Liver (tissue), 9 donors: Measurements from ENCODE around the gene HEPACAM. TPM values are rescaled to one million over a fixed set of nuclear protein-coding genes. Genes with fewer than 3 reads are reported as not detected.

Source experiments
- DNase-seq: peaks from one replicate; pipeline ENCODE4 v3.0.0-alpha.2; 2017; ENCODE audit warnings: low spot score
- H3K27ac ChIP-seq, 2 donors: one replicate each; pipeline ENCODE4 v1.7.0; 2013; ENCODE audit warnings: inconsistent platforms in 2 of 2, low read length in 2 of 2, control low read depth in 1 of 2, low read depth in 1 of 2, mild to moderate bottlenecking in 1 of 2
- H3K27me3 ChIP-seq, 4 donors: one replicate each; pipeline versions ENCODE4 v1.6.1 to v1.7.0; 2013; ENCODE audit warnings: low read length in 3 of 4, inconsistent platforms in 1 of 4, mild to moderate bottlenecking in 1 of 4, moderate library complexity in 1 of 4; ENCODE audit not compliant: control insufficient read depth in 4 of 4, insufficient read depth in 4 of 4
- H3K36me3 ChIP-seq, 4 donors: one replicate each; pipeline versions ENCODE4 v1.6.1 to v1.7.0; 2013; ENCODE audit warnings: low read length in 3 of 4, mild to moderate bottlenecking in 3 of 4, low read depth in 1 of 4, moderate library complexity in 1 of 4; ENCODE audit not compliant: control insufficient read depth in 4 of 4, insufficient read depth in 3 of 4
- H3K4me1 ChIP-seq, 4 donors: one replicate each; pipeline versions ENCODE4 v1.6.1 to v1.7.0; 2013; ENCODE audit warnings: low read length in 3 of 4, mild to moderate bottlenecking in 3 of 4, moderate library complexity in 1 of 4; ENCODE audit not compliant: control insufficient read depth in 4 of 4, insufficient read depth in 4 of 4
- H3K4me3 ChIP-seq, 3 donors: one replicate each; pipeline versions ENCODE4 v1.6.1 to v1.7.0; 2013; ENCODE audit warnings: low read length in 3 of 3, control low read depth in 1 of 3, low read depth in 1 of 3, mild to moderate bottlenecking in 1 of 3
- H3K9ac ChIP-seq, 2 donors: one replicate each; pipeline ENCODE4 v1.7.0; 2013; ENCODE audit warnings: low read length in 2 of 2, mild to moderate bottlenecking in 2 of 2, moderate library complexity in 2 of 2, control low read depth in 1 of 2, low read depth in 1 of 2
- H3K9me3 ChIP-seq, 4 donors: one replicate each; pipeline versions ENCODE4 v1.6.1 to v1.7.0; 2013; ENCODE audit warnings: low read length in 3 of 4; ENCODE audit not compliant: control insufficient read depth in 4 of 4
- EGR1 ChIP-seq, 2 donors: IDR thresholded peaks; 2 replicates each; pipeline ENCODE4 v1.6.1; 2016 to 2018; ENCODE audit warnings: antibody characterized with exemption in 2 of 2, low read depth in 2 of 2
- FOXA1 ChIP-seq: IDR thresholded peaks from 2 replicates; pipeline ENCODE4 v1.6.1; 2016; ENCODE audit warnings: antibody characterized with exemption
- FOXA2 ChIP-seq: IDR thresholded peaks from 2 replicates; pipeline ENCODE4 v1.6.1; 2016; ENCODE audit warnings: antibody characterized with exemption
- GABPA ChIP-seq, 2 donors: IDR thresholded peaks in 1 of 2; conservative IDR thresholded peaks in 1 of 2; 2 replicates each; pipeline ENCODE4 v1.6.1; 2016; ENCODE audit warnings: antibody characterized with exemption in 2 of 2, mild to moderate bottlenecking in 1 of 2, moderate library complexity in 1 of 2
- HNF4A ChIP-seq, 2 donors: conservative IDR thresholded peaks; 2 replicates each; pipeline ENCODE4 v1.6.1; 2016; ENCODE audit warnings: antibody characterized with exemption in 2 of 2, mild to moderate bottlenecking in 2 of 2
- HNF4G ChIP-seq: IDR thresholded peaks from 2 replicates; pipeline ENCODE4 v1.6.1; 2016; ENCODE audit warnings: antibody characterized with exemption
- JUND ChIP-seq, 2 donors: IDR thresholded peaks; 2 replicates each; pipeline ENCODE4 v1.6.1; 2016; ENCODE audit warnings: antibody characterized with exemption in 2 of 2
- NR2F2 ChIP-seq: IDR thresholded peaks from 2 replicates; pipeline ENCODE4 v1.6.1; 2016; ENCODE audit warnings: antibody characterized with exemption
- RAD21 ChIP-seq, 2 donors: IDR thresholded peaks; 2 replicates each; pipeline ENCODE4 v1.6.1; 2016; ENCODE audit warnings: antibody characterized with exemption in 2 of 2, mild to moderate bottlenecking in 2 of 2
- RXRA ChIP-seq, 2 donors: IDR thresholded peaks; 2 replicates each; pipeline ENCODE4 v1.6.1; 2017 to 2018; ENCODE audit warnings: antibody characterized with exemption in 2 of 2, mild to moderate bottlenecking in 1 of 2
- SP1 ChIP-seq: IDR thresholded peaks from 2 replicates; pipeline ENCODE4 v1.6.1; 2018; ENCODE audit warnings: antibody characterized with exemption, mild to moderate bottlenecking
- TAF1 ChIP-seq: conservative IDR thresholded peaks from 2 replicates; pipeline ENCODE4 v1.6.1; 2016; ENCODE audit warnings: antibody characterized with exemption, mild to moderate bottlenecking
- YY1 ChIP-seq: IDR thresholded peaks from 2 replicates; pipeline ENCODE4 v1.6.1; 2016; ENCODE audit warnings: antibody characterized with exemption, mild to moderate bottlenecking
- whole genome bisulfite sequencing: extraction: QIAGEN DNeasy Blood & Tissue Kit; methylation state at CpG from one replicate; pipeline ENCODE4 v1.1.7; 2013; 5-methylcytosine and 5-hydroxymethylcytosine counted together
- polyA plus RNA-seq, 2 donors: library from polyadenylated mRNA; stranded (reverse) in 1 of 2; unstranded in 1 of 2; fragments of 200-250 nt in 1 of 2; fragments of >200 nt in 1 of 2; fragmentation: Nextera tagmentation in 1 of 2; extraction: Ambion mirVana in 1 of 2; gene quantifications; one replicate each; pipeline versions ENCODE4 v1.2.1 to v1.2.3, GENCODE V29; 2013 to 2015
- total RNA-seq, 2 donors: library from RNA; depleted of rRNA; stranded (reverse); fragments of >200 nt; gene quantifications; one replicate each; pipeline ENCODE4 v1.2.3, GENCODE V29; 2014
- TF ChIP-seq, protein P1 (sequence below): fragments of 150-350 bp; IDR thresholded peaks from 2 replicates; pipeline ENCODE4 v1.5.1; 2017; ENCODE audit warnings: improper control_type of control experiment, low read depth, low read length; ENCODE audit not compliant: missing input control
- TF ChIP-seq, protein P2 (sequence below): IDR thresholded peaks from 2 replicates; pipeline ENCODE4 v1.6.1; 2016; ENCODE audit warnings: antibody characterized with exemption, mild to moderate bottlenecking
- TF ChIP-seq, protein P3 (sequence below): IDR thresholded peaks from 2 replicates; pipeline ENCODE4 v1.6.1; 2016; ENCODE audit warnings: antibody characterized with exemption
- TF ChIP-seq, protein P4 (sequence below): IDR thresholded peaks from 2 replicates; pipeline ENCODE4 v1.6.1; 2016; ENCODE audit warnings: antibody characterized with exemption
- TF ChIP-seq, protein P5 (sequence below): IDR thresholded peaks from 2 replicates; pipeline ENCODE4 v1.6.1; 2016; ENCODE audit warnings: antibody characterized with exemption
- donor health status: healthy.
- donor health status: healthy.
- donor health status: healthy.
- donor health status: healthy.
- donor health status: healthy.

The HEPACAM gene
- total and polyA plus RNA-seq, 4 donors, result 0.79 to 7.1 (median 3.3) TPM; not detected in 1

DNA sequence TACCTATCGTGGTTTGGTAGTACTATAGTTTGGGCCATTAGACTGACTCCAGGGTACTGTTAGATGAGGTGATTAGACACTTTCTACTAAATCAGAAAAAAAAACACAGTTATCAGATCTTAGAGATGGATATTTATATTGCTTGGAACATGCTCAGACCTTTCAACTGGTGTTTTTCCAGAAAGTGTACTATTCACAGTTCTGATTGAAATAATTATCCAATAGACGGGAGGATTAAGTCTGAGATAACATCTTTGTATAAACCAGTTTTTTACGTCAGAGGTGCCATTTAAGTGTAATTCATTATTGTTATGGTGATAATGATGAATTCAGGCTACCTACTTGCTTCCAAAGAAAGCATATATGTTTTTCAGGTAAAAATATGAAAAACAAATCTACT lies 40.7 kb upstream of the HEPACAM start:
- TF ChIP-seq, protein P1, sequence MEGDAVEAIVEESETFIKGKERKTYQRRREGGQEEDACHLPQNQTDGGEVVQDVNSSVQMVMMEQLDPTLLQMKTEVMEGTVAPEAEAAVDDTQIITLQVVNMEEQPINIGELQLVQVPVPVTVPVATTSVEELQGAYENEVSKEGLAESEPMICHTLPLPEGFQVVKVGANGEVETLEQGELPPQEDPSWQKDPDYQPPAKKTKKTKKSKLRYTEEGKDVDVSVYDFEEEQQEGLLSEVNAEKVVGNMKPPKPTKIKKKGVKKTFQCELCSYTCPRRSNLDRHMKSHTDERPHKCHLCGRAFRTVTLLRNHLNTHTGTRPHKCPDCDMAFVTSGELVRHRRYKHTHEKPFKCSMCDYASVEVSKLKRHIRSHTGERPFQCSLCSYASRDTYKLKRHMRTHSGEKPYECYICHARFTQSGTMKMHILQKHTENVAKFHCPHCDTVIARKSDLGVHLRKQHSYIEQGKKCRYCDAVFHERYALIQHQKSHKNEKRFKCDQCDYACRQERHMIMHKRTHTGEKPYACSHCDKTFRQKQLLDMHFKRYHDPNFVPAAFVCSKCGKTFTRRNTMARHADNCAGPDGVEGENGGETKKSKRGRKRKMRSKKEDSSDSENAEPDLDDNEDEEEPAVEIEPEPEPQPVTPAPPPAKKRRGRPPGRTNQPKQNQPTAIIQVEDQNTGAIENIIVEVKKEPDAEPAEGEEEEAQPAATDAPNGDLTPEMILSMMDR, result no peak
- TF ChIP-seq, protein P2, sequence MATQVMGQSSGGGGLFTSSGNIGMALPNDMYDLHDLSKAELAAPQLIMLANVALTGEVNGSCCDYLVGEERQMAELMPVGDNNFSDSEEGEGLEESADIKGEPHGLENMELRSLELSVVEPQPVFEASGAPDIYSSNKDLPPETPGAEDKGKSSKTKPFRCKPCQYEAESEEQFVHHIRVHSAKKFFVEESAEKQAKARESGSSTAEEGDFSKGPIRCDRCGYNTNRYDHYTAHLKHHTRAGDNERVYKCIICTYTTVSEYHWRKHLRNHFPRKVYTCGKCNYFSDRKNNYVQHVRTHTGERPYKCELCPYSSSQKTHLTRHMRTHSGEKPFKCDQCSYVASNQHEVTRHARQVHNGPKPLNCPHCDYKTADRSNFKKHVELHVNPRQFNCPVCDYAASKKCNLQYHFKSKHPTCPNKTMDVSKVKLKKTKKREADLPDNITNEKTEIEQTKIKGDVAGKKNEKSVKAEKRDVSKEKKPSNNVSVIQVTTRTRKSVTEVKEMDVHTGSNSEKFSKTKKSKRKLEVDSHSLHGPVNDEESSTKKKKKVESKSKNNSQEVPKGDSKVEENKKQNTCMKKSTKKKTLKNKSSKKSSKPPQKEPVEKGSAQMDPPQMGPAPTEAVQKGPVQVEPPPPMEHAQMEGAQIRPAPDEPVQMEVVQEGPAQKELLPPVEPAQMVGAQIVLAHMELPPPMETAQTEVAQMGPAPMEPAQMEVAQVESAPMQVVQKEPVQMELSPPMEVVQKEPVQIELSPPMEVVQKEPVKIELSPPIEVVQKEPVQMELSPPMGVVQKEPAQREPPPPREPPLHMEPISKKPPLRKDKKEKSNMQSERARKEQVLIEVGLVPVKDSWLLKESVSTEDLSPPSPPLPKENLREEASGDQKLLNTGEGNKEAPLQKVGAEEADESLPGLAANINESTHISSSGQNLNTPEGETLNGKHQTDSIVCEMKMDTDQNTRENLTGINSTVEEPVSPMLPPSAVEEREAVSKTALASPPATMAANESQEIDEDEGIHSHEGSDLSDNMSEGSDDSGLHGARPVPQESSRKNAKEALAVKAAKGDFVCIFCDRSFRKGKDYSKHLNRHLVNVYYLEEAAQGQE, result no peak
- no peak for TF ChIP-seq FOXA1
- TF ChIP-seq, protein P3, sequence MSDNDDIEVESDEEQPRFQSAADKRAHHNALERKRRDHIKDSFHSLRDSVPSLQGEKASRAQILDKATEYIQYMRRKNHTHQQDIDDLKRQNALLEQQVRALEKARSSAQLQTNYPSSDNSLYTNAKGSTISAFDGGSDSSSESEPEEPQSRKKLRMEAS, result no peak
- no peak for TF ChIP-seq HNF4G
- TF ChIP-seq HNF4A (conservative IDR thresholded peaks at IDR 0.05), result no peak
- TF ChIP-seq GABPA (IDR thresholded peaks at IDR 0.05 in 1 of 2, conservative IDR thresholded peaks at IDR 0.05 in 1 of 2), result no peak
- no peak for TF ChIP-seq TAF1
- TF ChIP-seq, protein P4, sequence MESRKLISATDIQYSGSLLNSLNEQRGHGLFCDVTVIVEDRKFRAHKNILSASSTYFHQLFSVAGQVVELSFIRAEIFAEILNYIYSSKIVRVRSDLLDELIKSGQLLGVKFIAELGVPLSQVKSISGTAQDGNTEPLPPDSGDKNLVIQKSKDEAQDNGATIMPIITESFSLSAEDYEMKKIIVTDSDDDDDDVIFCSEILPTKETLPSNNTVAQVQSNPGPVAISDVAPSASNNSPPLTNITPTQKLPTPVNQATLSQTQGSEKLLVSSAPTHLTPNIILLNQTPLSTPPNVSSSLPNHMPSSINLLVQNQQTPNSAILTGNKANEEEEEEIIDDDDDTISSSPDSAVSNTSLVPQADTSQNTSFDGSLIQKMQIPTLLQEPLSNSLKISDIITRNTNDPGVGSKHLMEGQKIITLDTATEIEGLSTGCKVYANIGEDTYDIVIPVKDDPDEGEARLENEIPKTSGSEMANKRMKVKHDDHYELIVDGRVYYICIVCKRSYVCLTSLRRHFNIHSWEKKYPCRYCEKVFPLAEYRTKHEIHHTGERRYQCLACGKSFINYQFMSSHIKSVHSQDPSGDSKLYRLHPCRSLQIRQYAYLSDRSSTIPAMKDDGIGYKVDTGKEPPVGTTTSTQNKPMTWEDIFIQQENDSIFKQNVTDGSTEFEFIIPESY, result no peak
- no peak for TF ChIP-seq RAD21 (IDR thresholded peaks at IDR 0.05)
- no peak for TF ChIP-seq SP1
- no peak for TF ChIP-seq YY1
- no peak for TF ChIP-seq RXRA (IDR thresholded peaks at IDR 0.05)
- no peak for TF ChIP-seq JUND (IDR thresholded peaks at IDR 0.05)
- no peak for TF ChIP-seq NR2F2
- TF ChIP-seq, protein P5, sequence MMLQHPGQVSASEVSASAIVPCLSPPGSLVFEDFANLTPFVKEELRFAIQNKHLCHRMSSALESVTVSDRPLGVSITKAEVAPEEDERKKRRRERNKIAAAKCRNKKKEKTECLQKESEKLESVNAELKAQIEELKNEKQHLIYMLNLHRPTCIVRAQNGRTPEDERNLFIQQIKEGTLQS, result no peak
- no peak for TF ChIP-seq FOXA2
- no peak for TF ChIP-seq EGR1 (IDR thresholded peaks at IDR 0.05; ENCODE audit: low read depth in 2 of 2)
- Histone ChIP-seq H3K9me3 (peaks cover 0 to under 1% (median 0%) of the 10 kb centered on the region in 4 donors), H3K36me3 (peaks cover 0 to 2% (median 0%) of the 10 kb centered on the region in 4 donors), H3K4me1 (no peaks in the 10 kb centered on the region), H3K4me3 (no peak overlapping the region), H3K9ac (no peak overlapping the region), H3K27ac (no peak overlapping the region), H3K27me3 (no peaks in the 10 kb centered on the region)
- no peak for DNase-seq
- WGBS, result 97% methylated on average over 3 of the region's 3 CpGs
